DND-41 (cell line): ENCODE measurements around the gene CYTIP.
"Not testable (repeated sequence)": the region's sequence is repeated elsewhere in the genome, so short reads cannot be mapped to it uniquely, and the experiment has no call there.

Source experiments
- ATAC-seq: fragments of 200-7000 bp; cut with Tn5 transposase; 3 replicates; pipeline ENCODE4 v1.9.1; 2021; ENCODE audit warnings: low read depth; ENCODE audit not compliant: insufficient read depth
- DNase-seq: peaks from one replicate; pipeline ENCODE4 v3.0.0-alpha.2; 2020
- H2AFZ ChIP-seq: 2 replicates; pipeline ENCODE4 v1.6.0; 2012; ENCODE audit warnings: low read depth, low read length
- H3K27ac ChIP-seq: 2 replicates; pipeline ENCODE4 v1.5.1; 2012; ENCODE audit warnings: low read length, inconsistent platforms
- H3K27me3 ChIP-seq: fragments of 200-600 bp; sonication (generic); 2 replicates; pipeline ENCODE4 v1.6.0; 2012; ENCODE audit warnings: low read length, mild to moderate bottlenecking, inconsistent platforms; ENCODE audit not compliant: insufficient read depth, poor library complexity
- H3K36me3 ChIP-seq: 2 replicates; pipeline ENCODE4 v1.5.1; 2012; ENCODE audit warnings: low read length, inconsistent platforms; ENCODE audit not compliant: insufficient read depth
- H3K4me1 ChIP-seq: 2 replicates; pipeline ENCODE4 v1.5.1; 2012; ENCODE audit warnings: mild to moderate bottlenecking, low read length; ENCODE audit not compliant: insufficient read depth
- H3K4me2 ChIP-seq: 2 replicates; pipeline ENCODE4 v1.6.0; 2012; ENCODE audit warnings: mild to moderate bottlenecking, moderate library complexity, low read length, inconsistent platforms; ENCODE audit not compliant: insufficient read depth
- H3K4me3 ChIP-seq, 2 experiments: fragments of 200-600 bp in 1 of 2; shearing (Covaris generic) in 1 of 2; 2 replicates each; pipeline ENCODE4 v1.5.1; 2012 to 2016; ENCODE audit warnings: inconsistent platforms in 2 of 2, low read length in 2 of 2, mild to moderate bottlenecking in 2 of 2, low read depth in 1 of 2, moderate library complexity in 1 of 2
- H3K79me2 ChIP-seq: 2 replicates; pipeline ENCODE4 v1.6.0; 2012; ENCODE audit warnings: low read length, inconsistent platforms; ENCODE audit not compliant: insufficient read depth
- H3K9ac ChIP-seq: 2 replicates; pipeline ENCODE4 v1.6.0; 2012; ENCODE audit warnings: low read depth, mild to moderate bottlenecking, inconsistent platforms, low read length, moderate library complexity
- H3K9me3 ChIP-seq: 2 replicates; pipeline ENCODE4 v1.5.1; 2012; ENCODE audit warnings: low read length, moderate library complexity, mild to moderate bottlenecking, inconsistent platforms; ENCODE audit not compliant: insufficient read depth, severe bottlenecking
- H4K20me1 ChIP-seq: 2 replicates; pipeline ENCODE4 v1.6.0; 2012; ENCODE audit warnings: low read length; ENCODE audit not compliant: insufficient read depth
- EZH2 ChIP-seq: IDR thresholded peaks from 3 replicates; pipeline ENCODE4 v1.6.1; 2012; ENCODE audit warnings: borderline replicate concordance, low read depth, mild to moderate bottlenecking, moderate library complexity, low read length, inconsistent platforms; ENCODE audit not compliant: severe bottlenecking
- TF ChIP-seq, protein P1 (sequence below): IDR thresholded peaks from 2 replicates; pipeline ENCODE4 v1.5.1; 2012; ENCODE audit warnings: borderline replicate concordance, low read length, moderate library complexity, mild to moderate bottlenecking; ENCODE audit not compliant: poor library complexity, severe bottlenecking; ENCODE audit errors: extremely low read depth

Gene CYTIP

DNA sequence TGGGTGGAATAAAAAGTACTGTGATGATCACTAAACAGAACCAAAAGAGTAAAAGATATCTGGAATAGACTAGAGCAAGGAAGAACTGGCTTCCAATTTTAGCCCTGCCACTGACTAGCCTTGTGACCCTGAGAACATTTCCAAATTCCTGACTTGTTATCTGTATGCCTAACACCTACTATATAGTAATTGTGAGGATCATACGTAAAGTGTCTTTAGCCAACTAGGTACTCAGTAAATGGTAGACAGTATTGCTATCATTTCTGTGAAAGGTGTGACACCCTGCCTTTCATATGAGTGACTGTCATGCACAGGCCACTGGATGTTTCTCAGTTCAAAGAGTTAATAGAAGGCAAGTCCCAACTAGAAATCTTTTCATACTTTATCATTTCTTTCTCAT is 29.8 kb downstream of the CYTIP start:
- Histone ChIP-seq H3K27me3 (peaks cover 4% of the 10 kb centered on the region), H3K4me2 (no peak overlapping the region), H3K36me3 (no peaks in the 10 kb centered on the region), H3K9me3 (no peaks in the 10 kb centered on the region), H3K27ac (no peak overlapping the region), H4K20me1 (no peaks in the 10 kb centered on the region), H3K79me2 (no peaks in the 10 kb centered on the region), H3K4me1 (no peaks in the 10 kb centered on the region), H3K9ac (no peak overlapping the region), H3K4me3 (no peak overlapping the region), H2AFZ (no peak overlapping the region)
- ATAC-seq (no peak), DNase-seq (no peak)
- no peak for TF ChIP-seq EZH2
- TF ChIP-seq, protein P1, sequence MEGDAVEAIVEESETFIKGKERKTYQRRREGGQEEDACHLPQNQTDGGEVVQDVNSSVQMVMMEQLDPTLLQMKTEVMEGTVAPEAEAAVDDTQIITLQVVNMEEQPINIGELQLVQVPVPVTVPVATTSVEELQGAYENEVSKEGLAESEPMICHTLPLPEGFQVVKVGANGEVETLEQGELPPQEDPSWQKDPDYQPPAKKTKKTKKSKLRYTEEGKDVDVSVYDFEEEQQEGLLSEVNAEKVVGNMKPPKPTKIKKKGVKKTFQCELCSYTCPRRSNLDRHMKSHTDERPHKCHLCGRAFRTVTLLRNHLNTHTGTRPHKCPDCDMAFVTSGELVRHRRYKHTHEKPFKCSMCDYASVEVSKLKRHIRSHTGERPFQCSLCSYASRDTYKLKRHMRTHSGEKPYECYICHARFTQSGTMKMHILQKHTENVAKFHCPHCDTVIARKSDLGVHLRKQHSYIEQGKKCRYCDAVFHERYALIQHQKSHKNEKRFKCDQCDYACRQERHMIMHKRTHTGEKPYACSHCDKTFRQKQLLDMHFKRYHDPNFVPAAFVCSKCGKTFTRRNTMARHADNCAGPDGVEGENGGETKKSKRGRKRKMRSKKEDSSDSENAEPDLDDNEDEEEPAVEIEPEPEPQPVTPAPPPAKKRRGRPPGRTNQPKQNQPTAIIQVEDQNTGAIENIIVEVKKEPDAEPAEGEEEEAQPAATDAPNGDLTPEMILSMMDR = no peak

DNA sequence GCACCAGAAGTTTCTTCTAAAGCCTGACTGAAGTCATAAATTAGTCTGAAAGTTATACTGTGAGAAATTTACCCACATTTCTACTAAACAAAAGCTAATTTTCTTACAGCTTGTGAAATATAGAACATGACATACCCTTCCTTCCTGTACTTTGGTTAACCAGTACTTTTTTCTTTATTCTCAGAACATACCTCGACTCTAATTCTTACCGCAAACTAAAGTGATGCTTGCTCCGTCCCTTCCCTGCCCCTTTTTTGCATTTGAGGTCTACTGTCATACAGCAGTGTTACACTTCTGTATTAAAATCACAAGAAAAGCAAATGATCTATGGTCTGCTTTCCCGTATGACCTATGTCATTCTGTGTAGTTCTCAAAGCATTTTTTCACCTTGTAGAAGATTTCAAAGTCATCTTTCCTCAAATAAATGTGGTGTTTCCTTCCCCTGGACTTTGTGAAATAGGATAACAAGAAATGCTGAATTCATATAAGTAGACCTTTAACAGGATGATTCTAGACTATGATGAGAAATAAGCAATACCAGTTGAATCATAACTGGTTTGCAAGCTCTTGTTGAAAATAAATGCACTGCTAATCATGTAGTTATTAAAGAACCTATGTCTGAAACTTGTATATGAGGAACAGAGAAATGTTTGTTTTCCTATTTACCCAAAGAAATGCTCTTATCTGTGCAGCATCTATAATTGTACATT is 30.4 kb downstream of the CYTIP start:
- Histone ChIP-seq H3K79me2 (no peaks in the 10 kb centered on the region), H3K36me3 (no peaks in the 10 kb centered on the region), H2AFZ (no peak overlapping the region), H3K27me3 (peaks cover 4% of the 10 kb centered on the region), H3K4me1 (no peaks in the 10 kb centered on the region), H3K4me2 (no peak overlapping the region), H4K20me1 (no peaks in the 10 kb centered on the region), H3K9ac (no peak overlapping the region), H3K4me3 (no peak overlapping the region), H3K27ac (no peak overlapping the region), H3K9me3 (no peaks in the 10 kb centered on the region)
- TF ChIP-seq, protein P1 = no peak
- TF ChIP-seq EZH2 = no peak
- no peak for ATAC-seq
- no peak for DNase-seq

DNA sequence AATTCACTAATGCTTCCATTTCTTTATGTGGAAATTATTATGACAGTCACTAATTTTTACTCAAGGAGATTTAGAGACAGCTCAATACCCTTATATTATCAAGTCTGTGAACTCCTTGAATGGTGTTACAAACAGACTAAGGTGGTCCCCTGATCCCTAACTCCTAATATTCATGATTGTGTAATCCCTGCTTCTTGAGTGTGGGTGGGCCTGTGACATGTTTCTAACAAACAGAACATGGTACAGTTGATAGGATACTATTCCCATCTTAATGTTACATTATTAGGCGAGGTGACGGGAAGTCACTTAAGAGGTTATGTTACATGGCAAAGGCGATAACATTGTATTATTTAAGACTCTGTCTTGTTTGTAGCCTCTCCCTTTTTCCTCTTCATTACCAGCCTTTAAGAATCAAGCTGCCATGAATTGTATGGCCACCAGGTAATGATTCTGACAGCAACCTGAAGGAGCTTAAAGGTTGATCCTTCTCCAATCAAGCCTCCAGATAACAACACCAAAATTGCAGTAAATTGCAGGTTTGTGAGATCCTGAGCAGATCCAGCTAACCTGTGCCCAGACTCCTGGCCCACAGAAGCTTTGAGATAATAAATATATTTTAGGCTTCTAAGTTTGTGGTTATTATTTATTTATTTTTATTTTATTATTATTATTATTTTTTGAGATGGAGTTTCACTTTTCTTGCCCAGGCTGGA is 32.1 kb downstream of the CYTIP start:
- Histone ChIP-seq H3K4me2 (no peak overlapping the region), H2AFZ (no peak overlapping the region), H3K27me3 (peaks cover 4% of the 10 kb centered on the region), H3K79me2 (no peaks in the 10 kb centered on the region), H3K9me3 (no peaks in the 10 kb centered on the region), H3K4me3 (no peak overlapping the region), H3K4me1 (no peaks in the 10 kb centered on the region), H4K20me1 (no peaks in the 10 kb centered on the region), H3K36me3 (no peaks in the 10 kb centered on the region), H3K9ac (no peak overlapping the region), H3K27ac (no peak overlapping the region)
- TF ChIP-seq, protein P1 = no peak
- TF ChIP-seq EZH2 = no peak
- no peak for ATAC-seq
- DNase-seq = no peak

DNA sequence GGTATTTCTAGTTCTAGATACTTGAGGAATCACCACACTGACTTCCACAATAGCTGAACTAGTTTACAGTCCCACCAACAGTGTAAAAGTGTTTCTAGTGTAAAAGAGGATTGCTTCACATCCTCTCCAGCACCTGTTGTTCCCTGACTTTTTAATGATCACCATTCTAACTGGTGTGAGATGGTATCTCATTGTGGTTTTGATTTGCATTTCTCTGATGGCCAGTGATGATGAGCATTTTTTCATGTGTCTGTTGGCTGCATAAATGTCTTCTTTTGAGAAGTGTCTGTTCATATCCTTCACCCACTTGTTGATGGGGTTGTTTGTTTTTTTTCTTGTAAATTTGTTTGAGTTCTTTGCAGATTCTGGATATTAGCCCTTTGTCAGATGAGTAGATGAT is 38.5 kb downstream of the CYTIP start:
- H3K4me2 ChIP-seq, H3K27me3 ChIP-seq, H3K9me3 ChIP-seq, H3K4me3 ChIP-seq, H3K9ac ChIP-seq, H2AFZ ChIP-seq, DNase-seq, ATAC-seq, H3K36me3 ChIP-seq, H3K79me2 ChIP-seq, H4K20me1 ChIP-seq, H3K4me1 ChIP-seq, H3K27ac ChIP-seq: not testable (repeated sequence)
